ENCODE data around the gene CERS4. TPM values are rescaled to one million over a fixed set of nuclear protein-coding genes. Genes with fewer than 3 reads are reported as not detected.
"Not testable (repeated sequence)": the region's sequence is repeated elsewhere in the genome, so short reads cannot be mapped to it uniquely, and the experiment has no call there.

Gene CERS4
- total RNA-seq, 1 experiment from 2014 or later = 9.3 TPM

DNA sequence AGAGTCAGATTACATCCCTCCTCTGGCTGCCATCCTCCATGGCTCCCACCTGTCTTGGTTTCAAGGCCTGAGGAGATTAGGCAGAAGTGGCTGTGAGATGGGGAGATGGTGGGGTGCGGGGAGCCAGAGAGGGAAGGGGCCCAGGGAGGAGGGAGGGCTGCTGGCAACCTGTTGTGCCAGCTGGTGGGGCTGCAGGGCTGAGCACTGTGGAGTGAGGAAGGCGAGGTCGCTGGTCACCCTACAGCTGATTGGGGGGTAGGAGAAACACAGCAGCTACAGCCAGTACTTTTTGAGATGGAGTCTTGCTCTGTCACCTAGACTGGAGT lies 50.7 kb downstream of the CERS4 start:
- H3K4me1 ChIP-seq = no peaks in the 10 kb centered on the region
- no peak overlapping the region for H3K4me3 ChIP-seq
- H3K27ac ChIP-seq = no peak overlapping the region
- H3K9me3 ChIP-seq (replicated peaks) = no peaks in the 10 kb centered on the region
- no peaks in the 10 kb centered on the region for H3K36me3 ChIP-seq
- H3K27me3 ChIP-seq = no peaks in the 10 kb centered on the region
- no peak for DNase-seq

DNA sequence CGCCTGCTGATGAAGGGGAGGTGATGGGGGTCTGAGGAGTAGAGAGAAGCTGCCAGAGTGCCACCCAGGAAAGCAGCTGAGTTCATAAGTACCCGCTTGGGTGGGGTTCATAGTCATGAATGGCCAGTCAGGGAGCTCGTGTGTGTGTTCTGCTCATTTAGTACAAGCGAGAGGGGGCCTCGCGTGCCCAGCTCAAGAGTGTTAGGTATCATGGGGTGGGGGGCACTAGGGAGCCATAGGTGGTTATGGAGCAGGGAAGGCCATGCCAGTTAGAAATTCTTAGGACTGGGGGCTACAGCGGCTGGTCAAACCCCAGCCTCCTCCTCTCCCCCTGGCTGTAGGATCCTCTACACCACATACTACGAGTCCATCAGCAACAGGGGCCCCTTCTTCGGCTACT lies 52.2 kb downstream of the CERS4 start:
- no peak overlapping the region for H3K27ac ChIP-seq
- no peak for DNase-seq
- H3K36me3 ChIP-seq = no peaks in the 10 kb centered on the region
- no peaks in the 10 kb centered on the region for H3K4me1 ChIP-seq
- no peak overlapping the region for H3K4me3 ChIP-seq
- no peaks in the 10 kb centered on the region for H3K9me3 ChIP-seq (replicated peaks)
- H3K27me3 ChIP-seq = no peaks in the 10 kb centered on the region

DNA sequence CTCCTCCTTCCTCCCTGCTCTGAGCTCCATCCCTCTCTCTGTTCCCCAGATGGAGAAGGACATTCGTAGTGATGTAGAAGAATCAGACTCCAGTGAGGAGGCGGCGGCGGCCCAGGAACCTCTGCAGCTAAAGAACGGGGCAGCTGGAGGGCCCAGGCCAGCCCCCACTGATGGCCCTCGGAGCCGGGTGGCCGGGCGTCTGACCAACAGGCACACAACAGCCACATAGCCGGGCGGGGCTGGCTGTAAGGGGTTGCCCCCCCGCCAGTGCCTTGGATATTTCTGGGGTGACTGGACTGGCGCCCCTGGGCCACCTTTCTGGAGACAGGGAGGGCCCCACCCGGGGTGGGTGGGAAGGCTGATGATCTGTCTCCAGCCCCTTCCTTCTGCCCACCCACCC lies 52.7 kb downstream of the CERS4 start:
- H3K36me3 ChIP-seq = no peaks in the 10 kb centered on the region
- no peak for DNase-seq
- H3K27me3 ChIP-seq = no peaks in the 10 kb centered on the region
- no peak overlapping the region for H3K27ac ChIP-seq
- H3K4me1 ChIP-seq = no peaks in the 10 kb centered on the region
- H3K4me3 ChIP-seq = no peak overlapping the region
- no peaks in the 10 kb centered on the region for H3K9me3 ChIP-seq (replicated peaks)

DNA sequence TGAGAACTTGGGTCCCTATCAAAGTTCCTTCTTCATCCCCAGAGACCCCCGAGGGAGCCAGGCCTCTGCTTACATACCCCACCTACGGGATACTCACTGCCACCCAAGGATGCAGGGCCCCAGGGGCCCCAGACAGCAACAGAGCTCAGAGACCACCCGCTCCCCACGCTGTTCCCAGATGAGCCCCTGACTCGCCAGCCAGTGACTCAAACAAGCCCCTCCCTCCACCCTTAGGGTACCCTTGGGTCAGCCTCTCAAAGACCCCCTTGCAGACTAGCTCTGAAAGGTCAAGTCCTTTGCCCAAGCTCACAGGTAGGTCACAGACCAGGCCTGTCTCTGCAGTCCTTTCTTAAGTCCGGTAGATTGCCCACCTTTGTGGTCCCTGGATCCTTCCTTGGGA lies 53.3 kb downstream of the CERS4 start:
- H3K4me1 ChIP-seq = no peaks in the 10 kb centered on the region
- H3K36me3 ChIP-seq = no peaks in the 10 kb centered on the region
- no peaks in the 10 kb centered on the region for H3K9me3 ChIP-seq (replicated peaks)
- no peak for DNase-seq
- H3K4me3 ChIP-seq = no peak overlapping the region
- H3K27ac ChIP-seq = no peak overlapping the region
- no peaks in the 10 kb centered on the region for H3K27me3 ChIP-seq

DNA sequence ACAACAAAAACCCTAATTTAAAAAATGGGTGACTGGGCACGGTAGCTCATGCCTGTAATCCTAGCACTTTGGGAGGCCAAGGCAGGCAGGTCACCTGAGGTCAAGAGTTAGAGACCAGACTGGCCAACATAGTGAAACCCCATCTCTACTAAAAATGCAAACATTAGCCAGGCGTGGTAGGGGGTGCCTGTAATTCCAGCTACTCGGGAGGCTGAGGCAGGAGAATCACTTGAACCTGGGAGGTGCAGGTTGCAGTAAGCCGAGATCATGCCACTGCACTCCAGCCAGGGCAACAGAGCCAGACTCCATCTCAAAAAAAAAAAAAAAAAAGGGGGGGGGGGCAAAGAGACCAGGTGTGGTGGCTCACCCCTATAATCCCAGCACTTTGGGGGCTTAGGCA lies 55.1 kb downstream of the CERS4 start:
- not testable (repeated sequence) for DNase-seq; H3K27me3 ChIP-seq; H3K4me1 ChIP-seq; H3K36me3 ChIP-seq; H3K27ac ChIP-seq; H3K9me3 ChIP-seq (replicated peaks); H3K4me3 ChIP-seq

- no peaks in the 10 kb centered on the region for H3K9me3 ChIP-seq (replicated peaks)
- no peak for DNase-seq
These were observed 56.7 kb downstream of the CERS4 start for GRCh38 chr19:8265872-8266271.

DNA sequence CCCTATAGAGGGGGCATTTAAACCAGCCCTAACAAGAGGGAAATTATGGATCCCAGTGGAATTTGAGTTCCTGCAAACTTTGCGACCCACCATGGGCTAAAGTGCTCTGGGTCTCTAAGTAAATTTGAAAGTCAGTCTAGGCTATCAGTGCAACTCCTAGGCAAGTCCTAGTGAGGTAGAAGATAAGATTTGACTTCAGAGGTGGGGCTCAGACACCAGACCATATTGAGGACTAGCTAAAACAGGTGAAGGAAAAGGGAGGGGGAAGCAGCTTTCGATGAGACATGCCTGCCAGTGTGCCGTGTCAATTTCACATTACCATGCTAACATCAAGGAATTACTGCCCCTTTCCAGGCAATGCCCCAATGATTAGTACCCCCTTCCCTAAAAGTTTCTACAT lies 60.6 kb downstream of the CERS4 start:
- Histone ChIP-seq H3K4me1 (no peaks in the 10 kb centered on the region), H3K27ac (no peak overlapping the region), H3K9me3 (replicated peaks) (no peaks in the 10 kb centered on the region), H3K27me3 (no peaks in the 10 kb centered on the region), H3K4me3 (no peak overlapping the region), H3K36me3 (no peaks in the 10 kb centered on the region)
- no peak for DNase-seq

More at GRCh38 chr19:8265872-8266271, 56.7 kb downstream of the CERS4 start:
- Histone ChIP-seq H3K4me3 (no peak overlapping the region), H3K4me1 (no peaks in the 10 kb centered on the region), H3K27ac (no peak overlapping the region), H3K27me3 (no peaks in the 10 kb centered on the region), H3K36me3 (no peaks in the 10 kb centered on the region)

GRCh38 chr19:8276508-8276907 lies 67.3 kb downstream of the CERS4 start:
- not testable (repeated sequence) for H3K27ac ChIP-seq; H3K4me1 ChIP-seq; DNase-seq; H3K27me3 ChIP-seq; H3K9me3 ChIP-seq (replicated peaks); H3K4me3 ChIP-seq; H3K36me3 ChIP-seq

DNA sequence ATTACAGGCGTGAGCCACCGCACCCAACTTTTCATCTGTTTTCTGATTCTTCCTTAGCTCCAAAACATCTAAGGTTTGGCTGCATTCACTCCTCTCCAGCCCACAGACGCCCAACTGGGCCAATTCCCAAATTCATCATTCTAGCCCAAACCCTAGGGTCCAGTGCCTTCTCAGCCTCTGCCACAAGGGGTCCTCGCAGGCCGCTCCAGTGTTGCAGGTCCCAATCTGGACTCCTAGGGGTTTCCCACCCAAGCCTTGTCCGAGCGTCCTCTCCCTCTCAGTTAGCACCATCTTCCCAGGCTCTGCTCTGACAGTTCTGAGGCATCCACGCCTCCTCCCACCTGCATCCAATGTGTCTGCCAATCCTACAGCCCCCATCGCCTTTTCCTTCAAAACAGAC lies 82.2 kb downstream of the CERS4 start:
- H3K27ac ChIP-seq; H3K9me3 ChIP-seq (replicated peaks); H3K4me1 ChIP-seq; H3K27me3 ChIP-seq; H3K4me3 ChIP-seq; H3K36me3 ChIP-seq; DNase-seq: not testable (repeated sequence)

DNA sequence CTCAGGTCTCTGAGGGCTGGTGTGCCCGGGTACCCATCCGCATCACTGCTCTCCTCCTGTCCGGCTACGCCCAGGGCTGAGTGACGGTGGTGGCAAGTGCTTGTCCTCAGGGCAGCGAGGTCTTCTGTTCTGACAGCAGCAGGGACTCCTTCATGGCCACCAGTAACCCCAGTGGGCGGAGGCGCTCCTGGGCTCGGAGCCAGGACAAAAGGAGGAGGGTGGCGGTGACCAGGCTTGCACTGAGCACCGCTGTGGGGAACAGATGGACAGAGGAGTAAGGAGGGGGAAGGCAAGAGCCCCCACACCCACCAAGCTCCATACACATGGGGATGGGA lies 93.2 kb downstream of the CERS4 start:
- Histone ChIP-seq H3K36me3 (no peaks in the 10 kb centered on the region), H3K9me3 (replicated peaks) (no peaks in the 10 kb centered on the region), H3K27ac (no peak overlapping the region), H3K4me3 (no peak overlapping the region), H3K4me1 (peaks cover 9% of the 10 kb centered on the region; the same call in 1 of the 2 replicates), H3K27me3 (no peaks in the 10 kb centered on the region)
- peak; percentile 44 to 59 for DNase-seq

DNA sequence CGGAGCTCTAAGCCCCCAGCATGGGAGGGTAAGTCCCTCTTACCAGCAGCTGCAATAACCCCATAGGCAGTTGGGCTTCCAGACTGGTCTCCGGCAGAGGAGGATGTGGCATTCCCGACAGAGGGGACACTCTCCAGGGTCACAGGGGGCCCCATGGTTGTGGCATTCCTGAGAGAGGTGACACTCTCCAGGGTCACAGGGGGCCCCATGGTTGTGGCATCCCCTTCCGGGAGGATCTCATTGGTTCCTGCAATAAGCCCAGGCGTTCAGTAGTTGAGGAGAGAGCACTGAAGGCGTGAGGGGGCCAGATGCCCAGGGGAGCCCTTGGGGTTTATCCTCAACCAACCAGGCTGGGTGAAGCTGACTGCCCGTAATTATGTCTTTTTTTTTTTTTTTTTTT lies 93.6 kb downstream of the CERS4 start:
- DNase-seq = peak in 1 of 2 experiments; percentile 3
- Histone ChIP-seq H3K4me3 (no peak overlapping the region), H3K36me3 (no peaks in the 10 kb centered on the region), H3K27me3 (no peaks in the 10 kb centered on the region), H3K9me3 (replicated peaks) (no peaks in the 10 kb centered on the region), H3K27ac (no peak overlapping the region), H3K4me1 (peaks cover 9% of the 10 kb centered on the region; the same call in 1 of the 2 replicates)

DNA sequence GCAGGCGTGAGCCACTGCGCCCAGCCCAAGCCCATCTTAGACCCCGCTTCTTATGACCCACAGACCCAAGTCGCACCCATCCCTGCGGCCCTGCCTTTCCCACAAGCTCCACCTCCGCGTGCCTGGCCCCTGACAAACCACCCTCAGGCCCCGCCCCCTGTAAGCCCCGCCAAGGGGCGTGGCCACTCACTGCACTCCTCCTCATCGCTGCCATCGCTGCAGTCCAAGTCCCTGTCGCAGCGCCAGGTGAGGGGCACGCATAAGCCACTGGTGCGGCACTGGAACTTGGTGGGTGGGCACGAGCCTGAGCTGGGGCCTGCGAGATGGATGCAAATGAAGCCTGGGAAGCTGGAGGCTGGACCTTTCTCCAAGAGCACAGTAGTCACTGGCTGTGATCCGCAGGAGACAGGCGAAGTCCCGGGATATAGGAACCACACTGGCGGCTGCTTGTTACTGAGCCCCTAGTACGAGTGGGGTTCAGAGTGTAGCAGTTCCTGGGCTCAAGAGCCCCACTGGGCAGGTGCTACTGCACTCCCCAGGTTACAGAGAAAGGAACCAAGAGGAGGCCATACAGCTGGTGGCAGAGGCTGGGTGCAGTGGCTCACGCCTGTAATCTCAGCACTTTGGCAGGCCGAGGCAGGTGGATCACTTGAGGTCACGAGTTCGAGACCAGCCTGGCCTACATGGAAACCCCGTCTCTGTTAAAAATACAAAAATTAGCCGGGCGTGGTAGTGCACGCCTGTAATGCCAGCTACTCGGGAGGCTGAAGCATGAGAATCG lies 95.9 kb downstream of the CERS4 start:
- no peaks in the 10 kb centered on the region for H3K36me3 ChIP-seq
- DNase-seq = peak; percentile 35 to 50
- peaks cover 9% of the 10 kb centered on the region; the same call in 1 of the 2 replicates for H3K4me1 ChIP-seq
- no peaks in the 10 kb centered on the region for H3K27me3 ChIP-seq
- H3K27ac ChIP-seq = no peak overlapping the region
- no peaks in the 10 kb centered on the region for H3K9me3 ChIP-seq (replicated peaks)
- no peak overlapping the region for H3K4me3 ChIP-seq

- Histone ChIP-seq H3K4me1 (peaks cover 9% of the 10 kb centered on the region; the same call in 1 of the 2 replicates), H3K27ac (no peak overlapping the region), H3K4me3 (no peak overlapping the region), H3K9me3 (replicated peaks) (no peaks in the 10 kb centered on the region), H3K27me3 (no peaks in the 10 kb centered on the region), H3K36me3 (no peaks in the 10 kb centered on the region)
- no peak for DNase-seq
These were observed 96.6 kb downstream of the CERS4 start for GRCh38 chr19:8305798-8306197.

- Histone ChIP-seq H3K27ac (no peak overlapping the region), H3K36me3 (peaks cover 3% of the 10 kb centered on the region; the same call in 1 of the 2 replicates), H3K4me3 (no peak overlapping the region), H3K9me3 (replicated peaks) (no peaks in the 10 kb centered on the region), H3K27me3 (no peaks in the 10 kb centered on the region), H3K4me1 (peaks cover 9% of the 10 kb centered on the region; the same call in 1 of the 2 replicates)
- DNase-seq = peak in 1 of 2 experiments; percentile 1
These were observed 97.3 kb downstream of the CERS4 start for GRCh38 chr19:8306235-8307054.

DNA sequence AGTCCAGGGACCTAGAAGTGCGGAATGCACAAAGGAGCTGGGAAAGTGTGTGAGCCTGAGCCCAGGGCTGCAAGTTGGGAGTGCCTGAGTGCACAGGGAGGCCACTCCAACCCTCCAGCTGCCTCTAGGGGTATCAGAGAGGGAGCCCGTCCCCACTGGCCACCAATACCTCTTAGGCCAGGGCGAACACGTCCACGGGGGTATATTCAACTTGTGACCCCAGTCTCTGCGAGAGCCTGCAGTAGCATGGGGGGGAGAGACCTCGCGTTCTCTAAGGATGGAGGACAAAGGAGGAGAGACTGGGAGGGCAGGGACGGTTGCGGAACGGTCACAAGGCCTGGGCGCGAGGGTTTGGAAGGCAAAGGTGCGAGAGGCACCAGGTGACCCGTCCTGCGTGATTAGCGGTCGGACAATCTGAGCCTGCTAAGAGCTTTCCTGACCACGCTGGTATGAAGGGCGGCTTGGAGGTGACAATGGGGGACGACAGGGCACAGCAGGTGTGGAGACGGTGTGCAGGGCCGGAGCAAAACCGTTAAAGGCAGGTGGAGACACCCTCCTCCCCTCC lies 98.3 kb downstream of the CERS4 start:
- Histone ChIP-seq H3K4me1 (peaks cover 6% of the 10 kb centered on the region; the same call in 1 of the 2 replicates), H3K27me3 (no peaks in the 10 kb centered on the region), H3K9me3 (replicated peaks) (no peaks in the 10 kb centered on the region), H3K27ac (peak overlapping the region; percentile 78), H3K4me3 (peak overlapping the region; percentile 72), H3K36me3 (peaks cover 3% of the 10 kb centered on the region; the same call in 1 of the 2 replicates)
- peak in 1 of 2 experiments; percentile 40 for DNase-seq
